DOHH2 (cell line): ENCODE measurements around the gene ALDH3B1.

Experiments used
- H3F3A ChIP-seq: fragments of 200-600 bp; sonication (generic), shearing (Covaris generic); 2 replicates; pipeline ENCODE4 v1.6.0; 2016; ENCODE audit warnings: antibody characterized with exemption, mild to moderate bottlenecking; ENCODE audit not compliant: control insufficient read depth, insufficient read depth
- H3K27ac ChIP-seq: fragments of 200-600 bp; sonication (generic); 2 replicates; pipeline ENCODE4 v1.5.1; 2014; ENCODE audit warnings: low read depth, mild to moderate bottlenecking, low read length, moderate library complexity
- H3K27me3 ChIP-seq: fragments of 200-600 bp; sonication (generic); 2 replicates; pipeline ENCODE4 v1.6.1; 2014; ENCODE audit warnings: mild to moderate bottlenecking, low read length, mixed read lengths; ENCODE audit not compliant: control insufficient read depth
- H3K36me3 ChIP-seq: fragments of 200-600 bp; sonication (generic); 2 replicates; pipeline ENCODE4 v1.6.1; 2014; ENCODE audit warnings: mild to moderate bottlenecking, low read length, moderate library complexity, mixed read lengths; ENCODE audit not compliant: control insufficient read depth
- H3K4me1 ChIP-seq: fragments of 200-600 bp; sonication (generic); 2 replicates; pipeline ENCODE4 v1.6.1; 2014; ENCODE audit warnings: mild to moderate bottlenecking, low read length, mixed read lengths; ENCODE audit not compliant: control insufficient read depth
- H3K4me2 ChIP-seq: fragments of 200-600 bp; sonication (generic); 2 replicates; pipeline ENCODE4 v1.6.0; 2014; ENCODE audit warnings: mild to moderate bottlenecking, low read length, moderate library complexity
- H3K4me3 ChIP-seq: fragments of 200-600 bp; sonication (generic); 2 replicates; pipeline ENCODE4 v1.5.1; 2014; ENCODE audit warnings: mild to moderate bottlenecking, low read length, mixed read lengths
- H3K79me2 ChIP-seq: fragments of 200-600 bp; sonication (generic); 2 replicates; pipeline ENCODE4 v1.6.1; 2014; ENCODE audit warnings: mild to moderate bottlenecking, low read length, mixed read lengths; ENCODE audit not compliant: control insufficient read depth
- H3K9me2 ChIP-seq: fragments of 200-600 bp; sonication (generic); replicated peaks from 2 replicates; pipeline ENCODE4 v1.6.1; 2014; ENCODE audit warnings: mild to moderate bottlenecking, low read length, mixed read lengths; ENCODE audit not compliant: control insufficient read depth
- H3K9me3 ChIP-seq: fragments of 200-600 bp; sonication (generic); 2 replicates; pipeline ENCODE4 v1.6.1; 2014; ENCODE audit warnings: antibody characterized with exemption, low read length, mixed read lengths; ENCODE audit not compliant: control insufficient read depth, insufficient read depth
- H4K20me1 ChIP-seq: fragments of 200-600 bp; sonication (generic); 2 replicates; pipeline ENCODE4 v1.6.0; 2014; ENCODE audit warnings: low read depth, mild to moderate bottlenecking, antibody characterized with exemption, low read length, moderate library complexity; ENCODE audit not compliant: control insufficient read depth, insufficient read depth
- CTCF ChIP-seq: fragments of 200-600 bp; sonication (generic); IDR thresholded peaks from one replicate; pipeline ENCODE4 v1.5.1; 2014; ENCODE audit warnings: antibody characterized with exemption, mild to moderate bottlenecking, low read depth, low read length; ENCODE audit not compliant: poor library complexity, severe bottlenecking
- EZH2phosphoT487 ChIP-seq: fragments of 200-600 bp; sonication (generic); IDR thresholded peaks from 2 replicates; pipeline ENCODE4 v1.6.1; 2017; ENCODE audit warnings: borderline replicate concordance, mild to moderate bottlenecking, antibody characterized with exemption, low read length, moderate library complexity, mixed read lengths

The ALDH3B1 gene

GRCh38 chr11:68044145-68044813 is 34.2 kb downstream of the ALDH3B1 start:
- Histone ChIP-seq H3K79me2 (peaks cover 8% of the 10 kb centered on the region), H3K4me2 (no peak overlapping the region), H3K9me3 (no peaks in the 10 kb centered on the region), H3K4me1 (peaks cover 19% of the 10 kb centered on the region), H3K27me3 (no peaks in the 10 kb centered on the region), H3F3A (peaks cover 5% of the 10 kb centered on the region), H3K36me3 (peaks cover 17% of the 10 kb centered on the region), H4K20me1 (no peaks in the 10 kb centered on the region), H3K27ac (no peak overlapping the region), H3K4me3 (no peak overlapping the region), H3K9me2 (no peaks in the 10 kb centered on the region)
- TF ChIP-seq EZH2phosphoT487, result no peak
- no peak for TF ChIP-seq CTCF

- H3K27me3 ChIP-seq, result no peaks in the 10 kb centered on the region
- H3K9me2 ChIP-seq, result no peaks in the 10 kb centered on the region
- H3F3A ChIP-seq, result peaks cover 5% of the 10 kb centered on the region
- H3K4me1 ChIP-seq, result peaks cover 13% of the 10 kb centered on the region
- H4K20me1 ChIP-seq, result no peaks in the 10 kb centered on the region
- H3K36me3 ChIP-seq, result peaks cover 20% of the 10 kb centered on the region
- H3K4me3 ChIP-seq, result no peak overlapping the region
- H3K27ac ChIP-seq, result no peak overlapping the region
- TF ChIP-seq CTCF (no peak), EZH2phosphoT487 (no peak)
- peaks cover 2% of the 10 kb centered on the region for H3K79me2 ChIP-seq
- H3K4me2 ChIP-seq, result no peak overlapping the region
- no peaks in the 10 kb centered on the region for H3K9me3 ChIP-seq
Measured at GRCh38 chr11:68044898-68045351, 34.8 kb downstream of the ALDH3B1 start.

DNA sequence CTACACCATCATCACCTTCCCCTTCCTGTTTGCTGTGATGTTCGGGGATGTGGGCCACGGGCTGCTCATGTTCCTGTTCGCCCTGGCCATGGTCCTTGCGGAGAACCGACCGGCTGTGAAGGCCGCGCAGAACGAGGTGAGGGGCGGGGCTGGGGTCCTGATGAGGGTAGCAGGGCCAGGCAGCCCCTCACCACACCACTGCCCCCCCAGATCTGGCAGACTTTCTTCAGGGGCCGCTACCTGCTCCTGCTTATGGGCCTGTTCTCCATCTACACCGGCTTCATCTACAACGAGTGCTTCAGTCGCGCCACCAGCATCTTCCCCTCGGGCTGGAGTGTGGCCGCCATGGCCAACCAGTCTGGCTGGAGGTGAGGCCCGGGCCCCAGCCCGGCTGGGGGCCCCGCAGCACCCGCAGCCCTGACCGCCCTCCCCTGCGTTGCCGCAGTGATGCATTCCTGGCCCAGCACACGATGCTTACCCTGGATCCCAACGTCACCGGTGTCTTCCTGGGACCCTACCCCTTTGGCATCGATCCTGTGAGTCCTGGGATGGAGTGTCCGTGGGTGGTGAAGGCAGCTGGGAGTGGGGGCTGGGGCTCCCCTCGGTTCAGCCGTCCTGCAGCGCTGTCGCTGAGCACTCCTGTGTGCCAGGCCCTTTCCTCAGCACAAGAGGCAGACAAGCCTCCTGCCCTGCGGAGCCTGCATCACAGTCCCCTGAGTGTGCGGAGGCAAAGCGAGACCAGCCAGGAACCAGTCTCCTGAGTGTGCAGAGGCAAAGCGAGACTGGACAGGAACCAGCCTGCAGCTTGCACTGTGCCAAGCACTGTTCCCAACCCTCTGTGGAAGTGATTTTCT is 37.5 kb downstream of the ALDH3B1 start:
- Histone ChIP-seq H3K4me2 (no peak overlapping the region), H3K27me3 (no peaks in the 10 kb centered on the region), H4K20me1 (no peaks in the 10 kb centered on the region), H3K36me3 (peaks cover 19% of the 10 kb centered on the region; the same call in 1 of the 2 replicates), H3K79me2 (no peaks in the 10 kb centered on the region), H3K4me3 (no peak overlapping the region), H3K9me2 (no peaks in the 10 kb centered on the region), H3K4me1 (no peaks in the 10 kb centered on the region), H3K9me3 (no peaks in the 10 kb centered on the region), H3F3A (no peaks in the 10 kb centered on the region), H3K27ac (no peak overlapping the region)
- TF ChIP-seq CTCF, result no peak
- no peak for TF ChIP-seq EZH2phosphoT487
